NCI-H524 (cell line): ENCODE results near the gene BCL2A1.
"Not testable (repeated sequence)": the region's sequence is repeated elsewhere in the genome, so short reads cannot be mapped to it uniquely, and the experiment has no call there.

ENCODE experiments used
- DNase-seq, 2 experiments: peaks; one replicate each; lab custom pipeline; 2025; lab: John Stamatoyannopoulos, UW

Gene BCL2A1

DNA sequence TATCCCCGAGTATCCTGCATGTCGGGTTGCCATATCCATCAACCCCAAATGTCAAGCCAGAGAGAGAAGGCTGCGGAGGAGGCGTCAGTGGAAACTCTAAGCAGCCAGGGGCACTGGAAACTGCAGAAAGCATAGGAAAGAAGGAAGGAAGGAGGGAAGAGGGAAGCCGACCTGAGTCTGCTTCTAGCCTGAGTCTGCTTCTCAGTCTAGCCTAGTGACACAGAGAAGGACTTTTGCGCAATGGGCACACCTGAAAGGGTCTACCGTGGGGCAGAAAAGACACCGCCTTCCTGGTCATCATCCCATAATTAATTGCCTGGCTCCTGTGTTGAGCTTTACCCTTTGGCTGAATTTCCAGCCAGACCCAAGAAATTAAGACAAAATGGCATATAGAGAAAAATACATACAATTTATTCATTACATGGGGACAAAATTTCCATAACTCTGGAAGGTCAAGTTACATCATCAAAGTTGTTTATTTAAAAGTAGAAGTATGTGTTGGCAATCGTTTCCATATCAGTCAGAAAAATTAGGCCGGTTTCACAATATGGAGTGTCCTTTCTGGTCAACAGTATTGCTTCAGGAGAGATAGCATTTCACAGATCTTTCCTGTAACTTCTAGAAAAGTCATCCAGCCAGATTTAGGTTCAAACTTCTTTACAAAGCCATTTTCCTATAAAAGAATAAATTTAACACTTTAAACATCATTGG lies 10.3 kb downstream of the BCL2A1 start:
- DNase-seq: no peak

DNA sequence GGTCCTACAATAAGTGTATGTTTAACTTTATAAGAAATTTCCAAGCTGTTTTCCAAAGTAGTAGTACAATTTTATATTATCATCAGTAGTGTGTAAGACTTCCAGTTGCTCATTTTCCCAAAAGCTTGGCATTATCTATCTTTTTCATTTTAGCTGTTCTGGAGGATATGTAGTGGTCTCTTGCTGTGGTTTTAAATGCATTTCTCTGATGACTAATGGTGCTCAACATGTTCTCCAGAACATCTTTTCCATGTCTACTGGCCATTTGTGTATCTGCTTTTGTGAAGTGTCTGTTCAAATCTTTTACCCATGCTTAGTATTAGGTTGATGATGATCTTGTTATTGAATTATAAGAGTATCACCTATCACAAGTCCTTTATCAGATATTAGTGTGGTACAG lies 13.3 kb downstream of the BCL2A1 start:
- DNase-seq: no peak

- DNase-seq: no peak
Observed at GRCh38 chr15:79956354-79956939, 14.5 kb downstream of the BCL2A1 start.

DNA sequence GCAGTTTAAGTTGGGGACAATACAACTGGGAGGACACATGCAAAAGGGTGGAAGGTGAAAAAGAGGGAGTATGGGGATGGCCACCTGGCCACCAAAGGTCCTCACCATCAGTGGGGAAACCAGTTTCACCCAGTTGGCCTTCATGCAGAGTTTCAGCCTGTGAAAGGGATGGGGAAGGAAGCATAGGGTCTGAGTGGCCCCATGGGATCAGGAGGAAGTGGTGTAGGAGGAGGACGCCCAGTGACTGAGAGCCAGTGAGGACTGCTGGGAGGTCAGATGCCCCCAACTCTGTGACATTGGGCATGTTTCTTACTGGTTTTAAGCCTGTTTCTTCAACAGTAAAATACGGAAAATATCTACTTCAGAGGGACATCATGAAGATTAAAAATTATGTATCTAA lies 16.3 kb downstream of the BCL2A1 start:
- no peak for DNase-seq

DNA sequence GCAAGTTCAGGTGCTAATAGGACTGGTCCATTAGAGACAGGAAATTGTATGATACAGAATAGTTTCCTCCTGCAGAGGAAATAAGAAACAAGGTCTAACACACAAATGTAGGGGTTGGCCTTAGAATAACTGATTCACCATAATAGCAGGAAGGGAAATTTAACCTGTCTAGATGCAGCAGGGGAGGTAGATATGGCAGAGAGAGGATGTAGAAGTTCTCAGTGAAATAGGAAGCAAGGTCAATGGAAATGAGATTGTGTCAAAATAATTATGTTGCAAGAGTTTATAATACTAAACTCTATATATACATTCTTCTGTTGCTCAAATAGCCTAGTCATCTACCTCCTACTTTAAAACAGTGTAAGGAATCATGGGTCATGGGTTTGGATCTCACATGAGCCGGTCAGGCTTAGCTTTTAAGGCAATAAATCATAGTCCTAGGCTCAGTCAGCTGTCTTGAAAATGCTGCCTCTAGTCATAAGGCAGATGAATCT lies 17.0 kb downstream of the BCL2A1 start:
- no peak for DNase-seq

DNA sequence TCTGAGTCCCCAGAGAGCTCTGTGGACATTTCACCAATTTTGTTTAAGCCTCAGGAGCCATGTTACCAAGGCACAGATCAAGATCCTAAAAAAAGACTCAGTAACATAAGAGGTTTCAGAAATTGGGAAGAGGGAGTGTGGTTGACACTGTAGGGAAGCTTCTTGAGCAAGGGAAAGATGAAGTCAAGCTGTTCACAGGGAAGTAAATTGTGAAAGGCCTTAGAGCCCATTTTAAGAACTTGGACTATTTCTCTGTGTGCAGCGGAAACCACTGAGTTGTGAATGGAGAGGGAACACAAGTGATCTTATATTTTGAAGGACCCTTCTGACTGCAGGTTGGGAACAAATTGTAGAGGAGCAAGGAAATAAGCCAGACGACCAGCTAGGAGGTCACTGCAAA lies 18.7 kb downstream of the BCL2A1 start:
- no peak for DNase-seq

DNA sequence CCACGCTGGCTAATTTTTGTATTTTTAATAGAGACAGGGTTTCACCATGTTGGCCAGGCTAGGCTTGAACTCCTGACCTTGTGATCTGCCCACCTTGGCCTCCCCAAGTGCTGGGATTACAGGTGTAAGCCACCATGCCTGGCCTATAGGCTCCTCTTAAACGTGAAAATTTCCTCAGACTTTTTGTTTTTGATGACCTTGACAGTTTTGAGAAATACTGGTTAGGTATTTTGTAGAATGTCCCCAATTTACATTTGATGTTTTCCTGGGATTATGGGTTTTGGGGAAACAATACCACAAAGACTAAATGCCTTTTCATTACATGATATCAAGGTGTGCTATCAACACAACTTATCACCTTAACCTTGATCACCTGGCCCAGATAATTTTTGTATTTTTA lies 20.7 kb downstream of the BCL2A1 start:
- no peak for DNase-seq

- no peak for DNase-seq
Observed at GRCh38 chr15:79948761-79949160, 22.2 kb downstream of the BCL2A1 start.

DNA sequence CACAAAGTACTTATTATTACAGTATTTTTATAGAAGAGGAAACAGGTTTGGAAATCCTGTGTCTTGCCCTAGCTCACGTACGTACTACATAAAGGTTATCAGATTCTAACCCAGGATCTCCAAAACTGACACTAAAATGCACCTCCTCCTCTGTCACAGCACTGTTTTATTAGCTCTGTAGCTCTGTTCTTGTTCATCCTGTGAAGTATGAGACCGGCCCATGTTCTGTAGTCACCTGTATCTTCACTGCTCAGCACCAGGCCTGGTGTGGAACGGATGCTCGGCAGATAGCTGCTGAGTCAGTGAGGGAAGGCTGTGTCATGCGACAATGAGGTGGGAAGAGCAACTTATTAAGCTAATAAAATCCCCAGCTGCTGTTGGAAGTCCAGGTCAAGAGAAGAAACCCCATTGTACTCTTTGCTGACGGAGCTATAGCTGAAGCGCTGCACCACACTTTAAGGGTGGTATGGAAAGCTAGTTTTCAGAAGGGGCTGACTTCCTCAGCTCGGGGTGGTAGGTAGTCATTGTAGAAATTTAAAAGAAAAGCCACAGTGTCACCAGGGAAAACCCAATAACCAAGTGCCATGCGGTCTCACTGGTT lies 22.8 kb downstream of the BCL2A1 start:
- DNase-seq: no peak

DNA sequence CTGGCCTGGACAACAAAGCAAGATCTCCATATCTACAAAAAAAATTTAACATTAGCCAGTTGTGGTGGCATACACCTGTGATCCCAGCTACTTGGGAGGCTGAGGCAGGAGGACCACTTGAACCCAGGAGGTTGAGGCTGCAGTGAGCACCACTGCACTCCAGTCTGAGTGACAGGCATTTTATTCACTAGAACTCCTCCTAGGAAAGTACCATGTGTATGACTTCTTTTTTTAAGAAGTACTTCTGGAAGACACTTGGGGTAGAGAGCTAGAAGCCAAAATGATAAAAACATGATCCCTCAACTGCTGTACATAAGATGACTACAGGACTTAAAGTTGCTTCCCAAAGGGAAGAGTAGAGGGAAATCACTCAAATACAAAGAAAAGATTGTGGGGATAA lies 24.0 kb downstream of the BCL2A1 start:
- DNase-seq: no peak

- no peak for DNase-seq
Observed at GRCh38 chr15:79944622-79945021, 26.4 kb downstream of the BCL2A1 start.

- DNase-seq: no peak
Observed at GRCh38 chr15:79943820-79944219, 27.2 kb downstream of the BCL2A1 start.

- DNase-seq: no peak
Observed at GRCh38 chr15:79942741-79943481, 28.1 kb downstream of the BCL2A1 start.

GRCh38 chr15:79939399-79939798 lies 31.6 kb downstream of the BCL2A1 start:
- DNase-seq: no peak

GRCh38 chr15:79938143-79938542 lies 32.9 kb downstream of the BCL2A1 start:
- no peak for DNase-seq

- DNase-seq: not testable (repeated sequence)
Observed at GRCh38 chr15:79935556-79936201, 35.3 kb downstream of the BCL2A1 start.

DNA sequence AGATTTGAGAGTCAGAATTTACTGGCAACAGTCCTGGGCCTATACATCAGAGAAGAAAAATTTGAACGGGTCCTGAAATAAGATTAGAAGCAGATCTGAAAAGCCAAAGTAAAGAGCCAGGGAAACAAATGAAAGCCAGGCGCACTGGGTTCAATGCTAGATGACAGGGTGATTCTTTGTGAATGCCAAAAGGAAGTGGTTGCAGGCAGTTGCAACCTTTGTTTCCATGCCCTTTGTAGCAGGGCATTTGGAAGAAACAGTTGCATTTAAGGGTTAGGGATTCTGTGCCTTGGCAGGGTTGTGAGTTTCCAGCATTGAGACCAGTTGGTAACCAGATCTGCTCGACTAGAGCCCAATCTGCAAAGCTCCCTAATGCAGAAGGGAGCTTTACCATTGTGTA lies 37.8 kb downstream of the BCL2A1 start:
- DNase-seq: no peak

GRCh38 chr15:79932447-79932846 lies 38.5 kb downstream of the BCL2A1 start:
- DNase-seq: no peak

DNA sequence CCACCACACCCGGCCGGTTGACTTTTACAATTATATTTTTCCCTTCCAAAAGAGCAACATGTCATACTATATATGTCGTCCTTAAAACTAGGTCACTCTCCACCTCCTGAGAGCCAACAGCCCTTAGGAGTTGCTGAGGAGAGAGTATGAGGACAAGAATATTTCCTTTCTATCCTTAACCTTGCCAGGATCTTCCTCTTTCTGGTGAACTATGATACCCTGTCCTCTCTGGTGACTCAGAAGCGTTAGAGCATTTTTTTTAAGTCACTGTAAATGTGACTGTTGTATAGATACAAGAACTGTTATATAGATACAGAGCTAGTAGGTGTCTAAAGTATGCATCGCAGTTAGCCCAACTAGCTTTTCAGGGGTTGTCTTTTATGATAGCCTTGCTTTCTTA lies 40.5 kb downstream of the BCL2A1 start:
- no peak for DNase-seq

DNA sequence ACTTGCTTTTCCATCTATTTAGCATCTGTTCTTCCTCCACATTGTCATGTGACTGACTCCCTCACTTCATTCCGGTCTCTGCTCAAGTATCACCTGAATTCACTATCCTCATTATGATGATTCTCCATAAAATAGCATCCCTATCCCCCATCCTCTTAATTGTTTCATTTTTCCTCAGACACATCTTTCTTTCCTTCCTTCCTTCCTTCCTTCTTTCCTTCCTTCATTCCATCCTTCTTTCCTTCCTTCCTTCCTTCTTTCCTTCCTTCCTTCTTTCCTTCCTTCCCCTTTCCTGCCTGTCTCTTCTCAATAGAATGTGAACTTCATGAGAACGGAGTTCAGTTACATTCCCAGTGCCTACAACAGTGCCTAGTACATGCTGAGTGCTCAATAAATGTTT lies 41.6 kb downstream of the BCL2A1 start:
- no peak for DNase-seq

GRCh38 chr15:79926116-79926515 lies 44.9 kb downstream of the BCL2A1 start:
- DNase-seq: not testable (repeated sequence)

DNA sequence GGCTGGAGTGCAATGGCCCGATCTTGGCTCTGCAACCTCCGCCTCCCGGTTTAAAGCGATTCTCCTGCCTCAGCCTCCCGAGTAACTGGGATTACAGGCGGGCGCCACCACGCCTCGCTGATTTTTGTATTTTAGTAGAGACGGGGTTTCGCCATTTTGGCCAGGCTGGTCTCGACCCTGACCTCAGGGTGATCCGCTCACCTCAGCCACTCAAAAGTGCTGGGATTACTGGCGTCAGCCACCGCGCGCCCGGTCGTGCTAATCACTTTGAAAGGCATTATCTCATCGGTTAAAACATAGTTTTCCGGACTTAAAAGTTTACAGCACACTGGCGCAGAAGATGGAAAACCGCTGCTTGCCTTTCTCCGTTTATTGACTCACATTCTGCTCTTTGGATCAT lies 46.6 kb downstream of the BCL2A1 start:
- DNase-seq: no peak
